ENCODE measurements around the gene FAM83C.
A peak's percentile ranks its signal among the peaks of the same experiment; 100 is the strongest.

Gene FAM83C

DNA sequence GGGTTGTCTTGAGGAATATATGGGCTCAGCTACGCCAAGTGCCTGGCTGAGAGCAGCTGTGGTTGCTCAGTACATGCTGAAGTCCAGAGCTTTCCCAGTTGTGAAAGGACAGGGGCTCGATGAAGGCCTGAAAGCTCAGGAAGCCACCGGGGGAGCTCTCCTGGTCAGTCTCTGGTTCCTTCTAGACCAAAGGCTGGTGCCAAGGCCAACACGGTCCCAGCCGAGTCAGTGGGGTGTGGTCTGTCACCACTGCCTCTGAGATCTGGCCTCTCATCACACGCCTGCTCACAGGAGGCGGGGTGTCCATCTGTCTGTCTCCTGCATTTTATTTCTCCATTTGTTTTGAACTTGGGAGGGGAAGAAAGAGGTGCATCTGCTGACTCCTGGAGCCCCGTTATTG, 4.9 kb upstream of the FAM83C start:
- DNase-seq, result no peak

GRCh38 chr20:35296101-35296554, 3.9 kb upstream of the FAM83C start:
- no peak for DNase-seq

DNA sequence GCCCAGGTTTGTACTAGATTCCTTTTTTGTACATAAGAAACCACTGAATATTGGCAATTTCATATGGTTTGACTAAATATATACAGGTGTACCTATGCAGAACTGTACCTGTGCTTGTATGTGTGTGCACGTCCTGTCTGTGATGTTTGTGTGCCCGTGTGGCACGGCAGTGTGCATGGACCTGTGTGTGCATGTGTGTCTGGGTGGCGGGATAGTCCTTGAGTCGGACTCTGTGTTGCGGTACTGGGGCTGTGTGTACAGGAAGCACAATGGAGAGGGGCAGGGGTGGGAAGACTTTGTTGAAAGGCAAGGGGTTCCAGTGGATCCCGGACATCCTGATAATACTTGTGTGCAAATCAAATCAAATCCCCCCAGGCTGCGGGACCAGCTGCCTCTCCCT, 3.4 kb upstream of the FAM83C start:
- no peak for DNase-seq

DNA sequence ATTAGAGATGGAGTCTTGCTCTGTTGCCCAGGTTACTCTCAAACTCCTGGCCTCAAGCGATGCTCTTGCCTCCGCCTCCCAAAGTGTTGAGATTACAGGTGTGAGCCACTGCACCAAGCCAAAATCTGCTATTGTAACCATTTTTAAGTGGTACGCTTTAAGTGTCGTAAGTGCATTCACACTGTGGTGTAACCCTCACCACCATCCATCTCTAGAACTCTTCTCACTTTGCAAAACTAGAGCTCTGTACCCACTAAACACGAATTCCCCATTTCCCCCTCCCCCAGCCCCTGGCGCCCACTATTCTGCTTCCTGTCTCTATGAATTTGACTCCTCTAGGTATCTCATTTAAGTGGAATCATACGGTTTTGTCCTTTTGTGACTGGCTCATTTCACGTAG, 2.8 kb upstream of the FAM83C start:
- no peak for DNase-seq

- DNase-seq, result no peak
Observed at GRCh38 chr20:35294293-35294685, 2.1 kb upstream of the FAM83C start.

GRCh38 chr20:35293303-35294292, 1.4 kb upstream of the FAM83C start:
- DNase-seq, result no peak

GRCh38 chr20:35292504-35293285, 470 bp upstream of the FAM83C start:
- DNase-seq, result no peak

DNA sequence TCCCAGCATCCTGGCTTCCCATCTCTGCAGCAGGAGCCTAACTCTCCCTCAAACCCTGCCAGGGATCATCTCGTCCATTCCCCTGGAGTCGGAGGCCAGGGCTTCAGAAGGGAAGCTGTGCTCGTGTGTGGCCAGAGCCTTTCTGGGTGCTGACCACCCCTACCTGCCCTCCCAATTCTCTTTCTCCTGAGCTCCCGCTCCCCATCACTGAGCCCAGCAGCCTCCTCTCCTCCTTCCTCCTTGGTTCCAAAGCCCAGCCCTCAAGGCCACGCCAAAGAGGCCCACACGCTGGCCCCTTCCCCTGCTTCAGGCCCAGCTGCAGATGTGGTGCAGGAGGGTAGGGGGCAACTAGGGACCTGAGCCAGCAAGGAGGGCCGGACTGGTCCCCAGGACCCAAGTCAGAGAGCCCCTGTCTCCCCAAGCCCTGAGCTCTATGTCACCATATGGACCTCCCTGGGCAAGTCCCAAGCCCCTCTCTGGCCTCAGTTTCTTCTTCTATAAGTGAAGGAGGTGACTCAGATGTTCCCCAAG, 1.3 kb downstream of the FAM83C start:
- no peak for DNase-seq

DNA sequence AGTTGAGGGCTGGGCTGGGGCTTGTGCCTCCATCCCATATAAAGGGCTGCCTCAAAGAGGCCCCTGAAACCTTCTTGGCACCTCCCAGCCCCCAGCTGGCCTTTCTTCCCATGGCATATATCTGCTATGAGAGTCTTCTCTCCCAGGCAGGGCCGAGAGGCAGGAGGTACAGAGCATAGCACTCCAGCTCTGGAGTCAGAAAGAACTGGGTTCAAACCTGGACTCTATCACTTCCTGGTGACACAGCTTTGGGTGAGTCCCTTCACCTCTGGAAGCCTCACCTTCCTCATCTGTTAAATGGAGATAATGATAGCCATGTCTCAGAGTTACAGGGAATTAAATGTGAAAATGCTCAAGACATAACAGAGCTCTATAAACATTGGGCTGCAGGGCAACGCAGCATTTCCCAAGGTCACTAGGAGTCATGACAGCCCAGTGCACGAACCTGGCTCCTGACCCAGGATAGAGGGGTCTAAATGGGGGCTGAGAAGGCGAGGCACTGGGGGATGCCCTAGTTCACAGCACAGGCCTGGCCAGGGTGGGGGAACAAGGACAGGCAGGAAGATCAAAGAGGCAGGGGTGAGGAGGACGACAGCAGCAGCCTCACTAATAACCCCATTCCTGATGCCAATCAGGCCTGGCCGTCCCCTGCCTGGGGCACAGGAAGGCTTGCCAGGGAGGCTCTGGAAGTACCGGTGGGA, 1.9 kb downstream of the FAM83C start:
- no peak for DNase-seq

GRCh38 chr20:35288325-35289060, 3.7 kb downstream of the FAM83C start:
- no peak for DNase-seq

GRCh38 chr20:35287509-35288324, 4.5 kb downstream of the FAM83C start:
- no peak for DNase-seq

- DNase-seq, result no peak
Observed at GRCh38 chr20:35286899-35287508, 5.2 kb downstream of the FAM83C start.

GRCh38 chr20:35286077-35286898, 5.9 kb downstream of the FAM83C start:
- DNase-seq, result no peak

DNA sequence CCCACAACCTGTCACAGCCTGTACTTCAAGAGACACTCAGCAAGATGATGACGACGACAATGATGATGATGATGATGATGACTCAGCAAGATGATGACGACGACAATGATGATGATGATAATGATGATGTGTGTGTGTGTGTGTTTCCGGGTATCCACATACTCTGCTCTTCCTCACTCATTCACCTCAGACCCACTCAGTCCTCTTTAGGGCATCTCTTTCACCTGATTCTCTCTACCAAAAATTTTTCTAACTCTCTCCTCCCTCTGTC, 6.5 kb downstream of the FAM83C start:
- no peak for DNase-seq

GRCh38 chr20:35284992-35285805, 7.0 kb downstream of the FAM83C start:
- DNase-seq, result no peak

GRCh38 chr20:35284267-35284991, 7.8 kb downstream of the FAM83C start, which contains the start of gene EIF6:
Gene EIF6, minus strand, starts transcription at chr20:35284772. Its CDS starts 285 bp downstream, at chr20:35284487.
- DNase-seq, result peak; percentile 90

- no peak for DNase-seq
Observed at GRCh38 chr20:35283441-35284266, 8.6 kb downstream of the FAM83C start.

Measured in activated CD4-positive, alpha-beta T cell treated with anti-CD3 and anti-CD28 coated beads for 48 hours (primary cell).